HEK293T (cell line): ENCODE results near the gene FBXO33.

Experiments used
- CTCF ChIA-PET: fragments of 350-600 bp; formaldehyde crosslinking; extraction: SDS; loops from one replicate; lab custom pipeline; 2021; ENCODE audit warnings: antibody characterized with exemption, inconsistent platforms; lab: Yijun Ruan, JAX
- POLR2A ChIA-PET: fragments of 350-600 bp; formaldehyde crosslinking; extraction: SDS; loops from one replicate; lab custom pipeline; 2020; ENCODE audit warnings: antibody characterized with exemption, inconsistent platforms; lab: Yijun Ruan, JAX
- DNase-seq: peaks from one replicate; pipeline ENCODE4 v3.0.0; 2012; ENCODE audit warnings: mixed read lengths; ENCODE audit errors: extremely low spot score
- ARNT ChIP-seq: fragments of 450-650 bp; IDR thresholded peaks from 2 replicates; pipeline ENCODE4 v1.6.1; 2017; ENCODE audit warnings: mild to moderate bottlenecking
- BHLHE40 ChIP-seq: fragments of 450-650 bp; IDR thresholded peaks from 2 replicates; pipeline ENCODE4 v1.6.1; 2016; ENCODE audit warnings: mild to moderate bottlenecking, moderate library complexity, borderline replicate concordance
- CTBP1 ChIP-seq: fragments of 450-650 bp; IDR thresholded peaks from 2 replicates; pipeline ENCODE4 v1.6.1; 2016; ENCODE audit warnings: borderline replicate concordance
- ELF4 ChIP-seq: fragments of 450-650 bp; IDR thresholded peaks from 2 replicates; pipeline ENCODE4 v1.6.1; 2017; ENCODE audit warnings: antibody characterized with exemption
- FOXA1 ChIP-seq: fragments of 450-650 bp; IDR thresholded peaks from 2 replicates; pipeline ENCODE4 v1.6.1; 2016; ENCODE audit warnings: mild to moderate bottlenecking
- FOXK2 ChIP-seq: fragments of 450-650 bp; IDR thresholded peaks from 2 replicates; pipeline ENCODE4 v1.6.1; 2016; ENCODE audit warnings: mild to moderate bottlenecking
- FOXM1 ChIP-seq: fragments of 450-650 bp; IDR thresholded peaks from 2 replicates; pipeline ENCODE4 v1.6.1; 2017; ENCODE audit warnings: mild to moderate bottlenecking, borderline replicate concordance
- HDGF ChIP-seq: fragments of 450-650 bp; IDR thresholded peaks from 2 replicates; pipeline ENCODE4 v1.6.1; 2017; ENCODE audit warnings: antibody characterized with exemption, borderline replicate concordance
- L3MBTL2 ChIP-seq: fragments of 450-650 bp; conservative IDR thresholded peaks from 2 replicates; pipeline ENCODE4 v1.6.1; 2016; ENCODE audit warnings: mild to moderate bottlenecking
- LEF1 ChIP-seq: fragments of 450-650 bp; IDR thresholded peaks from 2 replicates; pipeline ENCODE4 v1.6.1; 2017; ENCODE audit warnings: mild to moderate bottlenecking, borderline replicate concordance
- NFRKB ChIP-seq: fragments of 450-650 bp; IDR thresholded peaks from 2 replicates; pipeline ENCODE4 v1.6.1; 2016; ENCODE audit warnings: mild to moderate bottlenecking, moderate library complexity
- PKNOX1 ChIP-seq: fragments of 450-650 bp; IDR thresholded peaks from 2 replicates; pipeline ENCODE4 v1.6.1; 2016
- SP1 ChIP-seq: fragments of 450-650 bp; IDR thresholded peaks from 2 replicates; pipeline ENCODE4 v1.6.1; 2017
- SUZ12 ChIP-seq: fragments of 450-650 bp; IDR thresholded peaks from 2 replicates; pipeline ENCODE4 v1.6.1; 2016; ENCODE audit warnings: mild to moderate bottlenecking
- TARDBP ChIP-seq: fragments of 450-650 bp; IDR thresholded peaks from 2 replicates; pipeline ENCODE4 v1.6.1; 2016
- ZNF384 ChIP-seq: fragments of 450-650 bp; IDR thresholded peaks from 2 replicates; pipeline ENCODE4 v1.6.1; 2016

Gene FBXO33

GRCh38 chr14:39446131-39446744, 14.0 kb upstream of the FBXO33 start:
- CTCF ChIA-PET: interaction anchor here (1.3 kb wide), 1 partner anchor 13 kb away, joined by 5 read pairs; no protein-coding TSS in a partner anchor
- DNase-seq: no peak
- POLR2A ChIA-PET: interaction anchor here (2.1 kb wide), 1 partner anchor 14 kb away, joined by 8 read pairs; the partner anchor contains the start of gene FBXO33
- TF ChIP-seq CTBP1: no peak
- no peak for TF ChIP-seq SUZ12
- TF ChIP-seq FOXM1: no peak
- no peak for TF ChIP-seq TARDBP
- TF ChIP-seq ZNF384: no peak
- no peak for TF ChIP-seq LEF1
- TF ChIP-seq SP1: no peak
- TF ChIP-seq NFRKB: no peak
- no peak for TF ChIP-seq PKNOX1
- TF ChIP-seq BHLHE40: no peak
- TF ChIP-seq ELF4: no peak
- TF ChIP-seq FOXK2: no peak
- no peak for TF ChIP-seq HDGF
- no peak for TF ChIP-seq ARNT
- TF ChIP-seq FOXA1: no peak
- no peak for TF ChIP-seq L3MBTL2

GRCh38 chr14:39442293-39442692, 10.1 kb upstream of the FBXO33 start:
- DNase-seq: no peak
- ChIA-PET POLR2A (no interaction called here), CTCF (no interaction called here)
- no peak for TF ChIP-seq SUZ12

GRCh38 chr14:39441805-39442204, 9.6 kb upstream of the FBXO33 start:
- POLR2A ChIA-PET: no interaction called here
- TF ChIP-seq BHLHE40 (no peak), CTBP1 (no peak), FOXM1 (no peak), NFRKB (no peak)
- no peak for DNase-seq
- CTCF ChIA-PET: no interaction called here

- TF ChIP-seq FOXA1 (no peak), NFRKB (no peak), FOXK2 (no peak), CTBP1 (no peak), PKNOX1 (no peak)
- ChIA-PET CTCF (no interaction called here), POLR2A (no interaction called here)
- DNase-seq: no peak
Measured at GRCh38 chr14:39440975-39441374, 8.7 kb upstream of the FBXO33 start.

GRCh38 chr14:39435241-39435640, 3.0 kb upstream of the FBXO33 start:
- CTCF ChIA-PET: no interaction called here
- TF ChIP-seq ZNF384: no peak
- no peak for TF ChIP-seq ELF4
- no peak for TF ChIP-seq FOXK2
- no peak for TF ChIP-seq PKNOX1
- TF ChIP-seq L3MBTL2: no peak
- POLR2A ChIA-PET: no interaction called here
- DNase-seq: no peak

- no peak for DNase-seq
- TF ChIP-seq ARNT (no peak), FOXK2 (no peak), TARDBP (no peak), SUZ12 (no peak)
- POLR2A ChIA-PET: interaction anchor here (1.2 kb wide), 1 partner anchor 11 kb away, joined by 3 read pairs; no protein-coding TSS in a partner anchor
- CTCF ChIA-PET: interaction anchor here (0.6 to 1.6 kb wide), 4 partner anchors 11 to 203 kb away, joined by 3 to 5 read pairs (median 3); no protein-coding TSS in a partner anchor
Measured at GRCh38 chr14:39434401-39434800, 2.2 kb upstream of the FBXO33 start.

- CTCF ChIA-PET: interaction anchor here (0.6 to 1.6 kb wide), 2 partner anchors 12 to 32 kb away, joined by 3 to 5 read pairs; no protein-coding TSS in a partner anchor
Measured at GRCh38 chr14:39433452-39433813, 1.2 kb upstream of the FBXO33 start.

More at GRCh38 chr14:39433452-39433813, 1.2 kb upstream of the FBXO33 start:
- no peak for DNase-seq
- no peak for TF ChIP-seq SUZ12
- no peak for TF ChIP-seq ELF4
- TF ChIP-seq FOXM1: no peak
- no peak for TF ChIP-seq TARDBP
- TF ChIP-seq ZNF384: no peak
- TF ChIP-seq SP1: no peak
- no peak for TF ChIP-seq ARNT
- no peak for TF ChIP-seq NFRKB
- no peak for TF ChIP-seq PKNOX1
- TF ChIP-seq BHLHE40: no peak
- no peak for TF ChIP-seq L3MBTL2
- no peak for TF ChIP-seq LEF1
- TF ChIP-seq FOXK2: no peak
- TF ChIP-seq CTBP1: no peak
- TF ChIP-seq FOXA1: no peak
- POLR2A ChIA-PET: interaction anchor here (1.1 to 1.7 kb wide), 5 partner anchors 11 to 64 kb away, joined by 3 to 9 read pairs (median 4); no protein-coding TSS in a partner anchor
